ENCODE measurements around the gene EDIL3.

- TF ChIP-seq, protein P1, sequence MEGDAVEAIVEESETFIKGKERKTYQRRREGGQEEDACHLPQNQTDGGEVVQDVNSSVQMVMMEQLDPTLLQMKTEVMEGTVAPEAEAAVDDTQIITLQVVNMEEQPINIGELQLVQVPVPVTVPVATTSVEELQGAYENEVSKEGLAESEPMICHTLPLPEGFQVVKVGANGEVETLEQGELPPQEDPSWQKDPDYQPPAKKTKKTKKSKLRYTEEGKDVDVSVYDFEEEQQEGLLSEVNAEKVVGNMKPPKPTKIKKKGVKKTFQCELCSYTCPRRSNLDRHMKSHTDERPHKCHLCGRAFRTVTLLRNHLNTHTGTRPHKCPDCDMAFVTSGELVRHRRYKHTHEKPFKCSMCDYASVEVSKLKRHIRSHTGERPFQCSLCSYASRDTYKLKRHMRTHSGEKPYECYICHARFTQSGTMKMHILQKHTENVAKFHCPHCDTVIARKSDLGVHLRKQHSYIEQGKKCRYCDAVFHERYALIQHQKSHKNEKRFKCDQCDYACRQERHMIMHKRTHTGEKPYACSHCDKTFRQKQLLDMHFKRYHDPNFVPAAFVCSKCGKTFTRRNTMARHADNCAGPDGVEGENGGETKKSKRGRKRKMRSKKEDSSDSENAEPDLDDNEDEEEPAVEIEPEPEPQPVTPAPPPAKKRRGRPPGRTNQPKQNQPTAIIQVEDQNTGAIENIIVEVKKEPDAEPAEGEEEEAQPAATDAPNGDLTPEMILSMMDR (IDR thresholded peaks at IDR 0.05; ENCODE audit: low read depth, low read length, poor library complexity, severe bottlenecking), result no peak
- no peak for TF ChIP-seq EZH2phosphoT487 (IDR thresholded peaks at IDR 0.05; ENCODE audit: borderline replicate concordance, low read length)
Observed at GRCh38 chr5:83895860-83896259, 488.8 kb downstream of the EDIL3 start.

Data from DOHH2 (cell line).